ENCODE measurements around the gene CCDC60.

DNA sequence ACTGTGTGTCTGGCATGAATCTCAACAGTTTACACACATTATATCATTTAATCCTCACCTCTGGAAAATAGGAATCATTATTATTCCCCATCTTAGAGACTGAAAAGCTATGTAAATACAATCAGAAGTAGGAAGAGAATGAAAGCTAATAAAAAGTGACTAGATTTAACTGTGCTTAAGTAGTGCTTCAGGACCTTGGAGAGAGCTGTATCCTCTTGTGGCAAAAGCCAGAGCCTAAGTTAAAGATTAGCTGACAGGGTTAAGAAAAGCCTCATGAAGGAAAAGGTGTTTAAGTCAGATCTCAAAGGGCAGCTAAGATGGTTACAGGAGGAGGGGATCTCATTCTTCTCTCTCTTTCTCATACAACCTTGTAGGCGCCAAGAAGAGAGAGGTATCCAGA, 193.7 kb downstream of the CCDC60 start:
- TF ChIP-seq, protein P1, sequence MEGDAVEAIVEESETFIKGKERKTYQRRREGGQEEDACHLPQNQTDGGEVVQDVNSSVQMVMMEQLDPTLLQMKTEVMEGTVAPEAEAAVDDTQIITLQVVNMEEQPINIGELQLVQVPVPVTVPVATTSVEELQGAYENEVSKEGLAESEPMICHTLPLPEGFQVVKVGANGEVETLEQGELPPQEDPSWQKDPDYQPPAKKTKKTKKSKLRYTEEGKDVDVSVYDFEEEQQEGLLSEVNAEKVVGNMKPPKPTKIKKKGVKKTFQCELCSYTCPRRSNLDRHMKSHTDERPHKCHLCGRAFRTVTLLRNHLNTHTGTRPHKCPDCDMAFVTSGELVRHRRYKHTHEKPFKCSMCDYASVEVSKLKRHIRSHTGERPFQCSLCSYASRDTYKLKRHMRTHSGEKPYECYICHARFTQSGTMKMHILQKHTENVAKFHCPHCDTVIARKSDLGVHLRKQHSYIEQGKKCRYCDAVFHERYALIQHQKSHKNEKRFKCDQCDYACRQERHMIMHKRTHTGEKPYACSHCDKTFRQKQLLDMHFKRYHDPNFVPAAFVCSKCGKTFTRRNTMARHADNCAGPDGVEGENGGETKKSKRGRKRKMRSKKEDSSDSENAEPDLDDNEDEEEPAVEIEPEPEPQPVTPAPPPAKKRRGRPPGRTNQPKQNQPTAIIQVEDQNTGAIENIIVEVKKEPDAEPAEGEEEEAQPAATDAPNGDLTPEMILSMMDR (conservative IDR thresholded peaks at IDR 0.05), result no peak
- TF ChIP-seq ZFX (IDR thresholded peaks at IDR 0.05), result no peak

Data from C4-2B (cell line).